Adrenal gland (tissue), 5 donors: ENCODE results near the gene CPPED1.

Experiments
- CTCF ChIP-seq, 6 experiments: fragments of 450-650 bp in 4 of 6; fragments of 200-600 bp in 2 of 6; sonication (generic) in 1 of 6; IDR thresholded peaks; 1 replicate in 5 of 6; 2 replicates in 1 of 6; pipeline versions ENCODE4 v1.5.1 to v1.8.0; 2016 to 2021; ENCODE audit warnings: antibody characterized with exemption in 6 of 6, mild to moderate bottlenecking in 2 of 6, moderate library complexity in 1 of 6
- POLR2A ChIP-seq, 2 donors: fragments of 450-650 bp; IDR thresholded peaks; one replicate each; pipeline ENCODE4 v1.6.1; 2017; ENCODE audit warnings: antibody characterized with exemption in 2 of 2, mild to moderate bottlenecking in 2 of 2, moderate library complexity in 1 of 2
- donor health status: DM: no; HTN: no; CAD: no.

GRCh38 chr16:12837756-12838155, 34.1 kb upstream of the CPPED1 start:
- no peak for TF ChIP-seq CTCF (IDR thresholded peaks at IDR 0.05)
- no peak for TF ChIP-seq POLR2A (IDR thresholded peaks at IDR 0.05)
